ENCODE measurements around the gene UEVLD. TPM values are rescaled to one million over a fixed set of nuclear protein-coding genes. Genes with fewer than 3 reads are reported as not detected.

The UEVLD gene
- total RNA-seq, 1 experiment from 2014 or later, result 15.9 TPM

GRCh38 chr11:18492888-18493287, 95.6 kb downstream of the UEVLD start:
- BruUV-seq (replicated peaks), result no TSS peak
- TF ChIP-seq CTCF (IDR thresholded peaks at IDR 0.05; ENCODE audit: insufficient read depth in 1 of 2, low read depth in 1 of 2, low read length in 1 of 2, severe bottlenecking in 1 of 2, unreplicated experiment in 1 of 2), result no peak
- H3K9me3 ChIP-seq, result no peaks in the 10 kb centered on the region
- no peak overlapping the region for H3K4me3 ChIP-seq (ENCODE audit: low read depth, low read length)
- Mint-ChIP-seq H3K4me3 (ENCODE audit: unreplicated experiment) (no peak overlapping the region), H3K36me3 (ENCODE audit: insufficient read depth, unreplicated experiment) (peaks cover 29% of the 10 kb centered on the region), H3K4me1 (ENCODE audit: low read depth, unreplicated experiment) (no peaks in the 10 kb centered on the region), H3K27ac (ENCODE audit: unreplicated experiment) (no peak overlapping the region), H3K9me3 (ENCODE audit: unreplicated experiment) (no peaks in the 10 kb centered on the region), H3K27me3 (ENCODE audit: insufficient read depth, unreplicated experiment) (no peaks in the 10 kb centered on the region)
- H3K36me3 ChIP-seq (ENCODE audit: control insufficient read depth, insufficient read depth, low read length), result no peaks in the 10 kb centered on the region; the same call in none of the 2 replicates
- no peaks in the 10 kb centered on the region for H3K27me3 ChIP-seq (replicated peaks; ENCODE audit: control insufficient read depth, insufficient read depth, low read length)
- ChIA-PET CTCF (no interaction called here), POLR2A (no interaction called here)
- intact Hi-C loops (cut with micrococcal nuclease; ENCODE audit: unreplicated experiment), result no loop called here
- H3K4me1 ChIP-seq, result peaks cover 16% of the 10 kb centered on the region; the same call in 1 of the 2 replicates
- no peak for DNase-seq

GRCh38 chr11:18491924-18492323, 96.6 kb downstream of the UEVLD start:
- CTCF ChIA-PET, result interaction anchor here (0.6 to 0.7 kb wide), 2 partner anchors 15 to 377 kb away, joined by 3 read pairs; no protein-coding TSS in a partner anchor
- no peak for DNase-seq
- Histone ChIP-seq H3K27me3 (replicated peaks; ENCODE audit: control insufficient read depth, insufficient read depth, low read length) (no peaks in the 10 kb centered on the region), H3K4me3 (ENCODE audit: low read depth, low read length) (no peak overlapping the region), H3K4me1 (peaks cover 16% of the 10 kb centered on the region; the same call in 1 of the 2 replicates), H3K36me3 (ENCODE audit: control insufficient read depth, insufficient read depth, low read length) (no peaks in the 10 kb centered on the region; the same call in none of the 2 replicates), H3K9me3 (no peaks in the 10 kb centered on the region)
- BruUV-seq (replicated peaks), result no TSS peak
- no peak for TF ChIP-seq CTCF (IDR thresholded peaks at IDR 0.05; ENCODE audit: insufficient read depth in 1 of 2, low read depth in 1 of 2, low read length in 1 of 2, severe bottlenecking in 1 of 2, unreplicated experiment in 1 of 2)
- Mint-ChIP-seq H3K27me3 (ENCODE audit: insufficient read depth, unreplicated experiment) (no peaks in the 10 kb centered on the region), H3K4me3 (ENCODE audit: unreplicated experiment) (no peak overlapping the region), H3K4me1 (ENCODE audit: low read depth, unreplicated experiment) (no peaks in the 10 kb centered on the region), H3K36me3 (ENCODE audit: insufficient read depth, unreplicated experiment) (peaks cover 29% of the 10 kb centered on the region), H3K9me3 (ENCODE audit: unreplicated experiment) (no peaks in the 10 kb centered on the region), H3K27ac (ENCODE audit: unreplicated experiment) (no peak overlapping the region)
- intact Hi-C loops (cut with micrococcal nuclease; ENCODE audit: unreplicated experiment), result no loop called here
- POLR2A ChIA-PET, result interaction anchor here (1.1 kb wide), 1 partner anchor 34 kb away, joined by 3 read pairs; no protein-coding TSS in a partner anchor

GRCh38 chr11:18490736-18491485, 97.6 kb downstream of the UEVLD start:
- no peaks in the 10 kb centered on the region for H3K27me3 Mint-ChIP-seq (ENCODE audit: insufficient read depth, unreplicated experiment)
- no peaks in the 10 kb centered on the region for H3K9me3 Mint-ChIP-seq (ENCODE audit: unreplicated experiment)
- H3K4me3 ChIP-seq (ENCODE audit: low read depth, low read length), result no peak overlapping the region
- TF ChIP-seq CTCF (IDR thresholded peaks at IDR 0.05; ENCODE audit: insufficient read depth in 1 of 2, low read depth in 1 of 2, low read length in 1 of 2, severe bottlenecking in 1 of 2, unreplicated experiment in 1 of 2), result no peak
- no peaks in the 10 kb centered on the region for H3K4me1 Mint-ChIP-seq (ENCODE audit: low read depth, unreplicated experiment)
- peak; percentile 12 to 66 for DNase-seq
- H3K4me1 ChIP-seq, result peaks cover 16% of the 10 kb centered on the region; the same call in 1 of the 2 replicates
- H3K36me3 Mint-ChIP-seq (ENCODE audit: insufficient read depth, unreplicated experiment), result peaks cover 33% of the 10 kb centered on the region
- ChIA-PET POLR2A (interaction anchor here (1.1 kb wide), 1 partner anchor 35 kb away, joined by 3 read pairs; no protein-coding TSS in a partner anchor), CTCF (interaction anchor here (0.6 to 1.3 kb wide), 3 partner anchors 14 to 376 kb away, joined by 3 read pairs; no protein-coding TSS in a partner anchor)
- no peak overlapping the region for H3K27ac Mint-ChIP-seq (ENCODE audit: unreplicated experiment)
- H3K4me3 Mint-ChIP-seq (ENCODE audit: unreplicated experiment), result no peak overlapping the region
- H3K27me3 ChIP-seq (replicated peaks; ENCODE audit: control insufficient read depth, insufficient read depth, low read length), result no peaks in the 10 kb centered on the region
- H3K36me3 ChIP-seq (ENCODE audit: control insufficient read depth, insufficient read depth, low read length), result no peaks in the 10 kb centered on the region; the same call in none of the 2 replicates
- intact Hi-C loops (cut with micrococcal nuclease; ENCODE audit: unreplicated experiment), result no loop called here
- no TSS peak for BruUV-seq (replicated peaks)
- no peaks in the 10 kb centered on the region for H3K9me3 ChIP-seq

All from Caco-2 (cell line).